Dedifferentiated amniotic fluid mesenchymal stem cell (primary cell): ENCODE measurements around the gene TDRD1.

Experiments
- DNase-seq: peaks from one replicate; pipeline ENCODE4 v3.0.0-alpha.2; 2016; ENCODE audit errors: extremely low spot score

Gene TDRD1

DNA sequence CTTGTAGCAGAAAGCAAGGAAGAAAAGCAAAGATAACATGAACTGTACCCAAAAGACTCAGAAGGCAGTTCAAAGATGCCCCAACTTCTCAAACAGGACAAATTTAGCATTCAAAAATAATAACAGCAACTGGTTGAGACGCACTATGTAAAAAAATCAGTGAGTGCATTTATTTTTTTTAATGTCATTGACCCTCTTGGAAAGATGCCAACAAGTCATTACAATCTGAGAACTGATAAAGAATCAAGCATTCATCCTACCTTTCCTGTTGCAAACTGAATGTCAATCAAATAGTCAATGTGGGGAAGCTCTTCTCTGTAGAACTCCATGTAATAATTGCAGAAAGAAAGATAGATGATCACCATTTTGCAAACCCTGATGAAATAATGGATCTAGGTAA is 3.5 kb upstream of the TDRD1 start:
- DNase-seq: no peak

DNA sequence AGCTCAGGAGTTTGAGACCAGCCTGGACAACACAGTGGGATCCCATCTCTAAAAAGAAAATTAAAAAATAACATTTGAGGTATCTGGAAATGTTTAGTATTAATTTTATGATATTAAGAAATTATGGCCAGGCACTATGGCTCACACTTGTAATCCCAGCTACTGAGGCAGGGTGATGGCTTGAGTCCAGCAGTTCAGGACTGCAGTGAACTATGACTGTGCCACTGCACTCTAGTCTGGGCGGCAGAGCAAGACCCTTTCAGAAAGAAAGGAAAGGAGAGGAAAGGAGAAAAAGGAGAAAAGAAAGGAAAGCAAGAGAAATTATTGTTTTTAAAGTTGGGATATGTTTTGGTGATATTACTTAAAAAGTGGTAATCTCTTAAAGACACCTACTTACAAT is 2.6 kb upstream of the TDRD1 start:
- DNase-seq: no peak

DNA sequence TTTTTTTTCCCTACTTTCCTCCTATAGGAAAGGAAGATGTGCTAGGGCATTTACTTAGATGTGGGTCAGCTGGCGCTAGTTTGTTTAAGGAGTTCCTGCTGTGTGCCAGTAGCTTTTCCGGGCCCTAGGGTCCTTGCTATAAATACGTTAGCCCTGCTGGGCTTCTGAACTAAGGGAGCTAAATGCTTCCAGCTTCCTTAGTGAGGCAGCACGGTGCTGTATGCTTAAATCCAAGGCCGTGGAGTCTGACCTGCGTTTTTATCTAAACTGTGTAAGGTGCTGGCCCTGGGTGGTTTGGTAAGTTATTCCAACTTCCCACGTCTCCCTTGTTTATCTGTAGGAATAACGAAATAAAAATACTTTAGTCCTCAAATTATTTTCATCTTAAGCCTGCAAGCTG is 594 bp downstream of the TDRD1 start:
- no peak for DNase-seq

DNA sequence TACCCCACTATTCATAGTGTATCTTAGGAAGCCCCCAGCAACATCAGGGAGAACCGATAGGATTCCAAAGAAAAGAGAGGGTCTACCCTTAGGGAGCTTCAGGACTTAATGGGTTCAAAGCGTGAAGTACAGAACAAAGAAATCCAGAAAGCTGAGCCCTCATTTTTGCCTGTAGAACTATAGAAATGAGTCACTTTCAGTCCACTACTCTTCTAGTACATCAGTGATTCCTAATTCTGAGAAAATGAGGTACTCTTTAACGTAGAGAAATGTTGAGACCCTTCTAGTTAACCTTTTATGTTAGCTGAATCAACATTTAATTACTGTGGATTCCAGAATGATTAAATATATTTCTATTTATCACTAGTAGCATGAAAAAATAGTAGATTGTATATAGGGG is 1.8 kb downstream of the TDRD1 start:
- DNase-seq: no peak

DNA sequence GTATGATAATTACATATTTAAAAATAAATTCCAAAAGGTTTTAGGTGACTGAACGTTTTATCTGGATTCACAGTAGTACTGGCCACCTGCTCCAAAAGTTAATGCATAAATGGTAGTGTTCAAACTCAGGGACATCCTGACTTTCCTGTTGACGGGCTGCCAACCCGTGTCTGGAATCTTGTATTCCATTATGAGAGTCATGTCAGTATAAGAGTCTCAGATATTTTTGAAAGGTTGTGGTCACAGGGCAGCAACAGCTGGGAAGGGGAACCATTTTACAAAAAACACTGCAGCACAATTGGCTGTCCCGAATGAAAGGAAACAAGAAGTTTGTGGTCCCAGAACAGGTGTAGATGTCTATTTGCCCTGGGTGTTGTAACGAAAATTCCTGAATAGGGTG is 2.8 kb downstream of the TDRD1 start:
- DNase-seq: no peak

DNA sequence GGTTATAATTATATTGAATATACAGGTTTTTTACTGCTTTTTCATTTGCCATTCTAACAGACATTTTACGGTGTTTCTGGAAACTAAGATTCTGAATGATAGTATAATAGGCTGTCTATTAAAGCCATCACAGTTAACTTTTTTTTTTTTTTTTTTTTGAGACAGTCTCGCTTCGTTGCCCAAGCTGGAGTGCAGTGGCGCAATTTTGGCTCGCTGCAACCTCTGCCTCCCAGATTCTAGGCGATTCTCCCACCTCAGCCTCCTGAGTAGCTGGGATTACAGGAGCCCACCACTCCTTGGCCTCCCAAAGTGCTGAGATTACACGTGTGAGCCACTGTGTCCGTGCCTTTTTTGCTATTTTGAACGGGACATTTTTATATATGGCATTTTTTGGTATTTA is 4.4 kb downstream of the TDRD1 start:
- no peak for DNase-seq

DNA sequence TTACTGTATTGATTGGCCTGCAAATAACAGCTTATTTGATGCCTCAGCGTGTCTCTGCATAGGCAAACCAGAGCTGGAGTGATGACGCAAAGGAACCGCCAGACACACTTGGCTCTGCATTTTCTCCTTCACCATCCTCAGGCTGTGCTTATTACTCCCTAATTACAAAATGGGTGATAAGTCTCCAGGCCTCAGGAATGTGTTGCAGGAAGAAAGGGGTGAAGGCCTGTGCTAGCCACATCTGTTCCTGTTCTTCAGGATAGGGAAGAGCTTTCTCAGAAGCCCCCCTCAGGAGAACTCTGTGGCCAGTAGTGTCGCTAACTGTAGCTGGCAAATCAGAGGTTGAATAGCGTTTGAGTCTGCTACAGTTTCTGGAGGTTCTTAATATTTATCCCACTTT is 5.1 kb downstream of the TDRD1 start:
- DNase-seq: no peak

DNA sequence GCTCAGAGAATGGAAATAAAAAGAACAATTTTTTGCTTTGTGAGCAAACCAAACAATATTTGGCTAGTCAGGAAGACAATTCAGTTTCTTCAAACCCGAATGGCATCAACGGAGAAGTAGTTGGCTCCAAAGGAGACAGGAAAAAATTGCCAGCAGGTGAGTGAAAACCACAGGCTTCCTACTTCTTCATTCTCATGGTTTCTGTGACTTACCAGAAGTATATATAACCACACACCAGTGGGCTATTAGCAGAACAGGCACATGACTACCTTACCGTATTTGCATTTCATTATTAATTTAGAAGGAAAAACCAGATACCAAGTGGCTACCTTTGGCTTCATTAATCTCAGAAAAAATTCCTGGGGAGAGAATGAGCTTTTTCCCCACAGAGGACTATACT is 8.8 kb downstream of the TDRD1 start:
- DNase-seq: no peak

DNA sequence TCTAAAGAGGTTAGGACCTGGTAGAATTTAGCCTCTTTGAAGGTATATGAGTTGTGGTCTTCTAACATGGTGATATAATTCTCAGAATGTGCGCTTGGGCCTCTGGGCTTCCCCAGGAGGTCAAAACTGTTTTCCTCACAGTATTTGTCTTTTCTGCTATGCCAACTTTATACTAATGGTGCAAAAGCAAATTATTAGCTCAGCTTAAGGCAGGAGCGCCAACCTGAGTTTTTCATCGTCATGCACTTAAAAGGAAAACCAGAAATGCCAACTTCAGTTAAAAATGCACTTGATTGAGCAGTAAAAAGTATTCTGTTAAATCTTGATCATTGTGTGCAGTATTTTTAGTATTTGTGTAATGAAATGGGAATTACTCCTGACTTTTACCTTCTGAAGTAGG is 9.7 kb downstream of the TDRD1 start:
- DNase-seq: no peak

DNA sequence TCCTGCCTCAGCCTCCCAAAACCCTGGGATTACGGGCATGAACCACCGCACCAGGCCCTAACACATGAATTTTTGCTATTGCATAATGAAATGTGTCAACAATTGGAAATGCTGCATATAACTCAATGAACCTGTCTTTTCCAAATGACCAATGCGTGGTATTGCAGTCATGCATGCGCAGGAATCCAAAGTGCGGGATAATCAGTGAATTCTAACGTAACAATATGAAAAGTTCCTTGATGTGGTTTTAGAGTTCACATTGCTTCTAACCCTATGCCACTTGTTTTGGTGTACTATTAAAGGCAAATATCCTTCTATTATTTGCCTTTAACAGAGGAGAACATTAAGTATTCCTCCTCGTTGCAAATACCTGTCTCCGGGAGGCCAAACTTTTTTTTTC is 10.5 kb downstream of the TDRD1 start:
- DNase-seq: no peak

DNA sequence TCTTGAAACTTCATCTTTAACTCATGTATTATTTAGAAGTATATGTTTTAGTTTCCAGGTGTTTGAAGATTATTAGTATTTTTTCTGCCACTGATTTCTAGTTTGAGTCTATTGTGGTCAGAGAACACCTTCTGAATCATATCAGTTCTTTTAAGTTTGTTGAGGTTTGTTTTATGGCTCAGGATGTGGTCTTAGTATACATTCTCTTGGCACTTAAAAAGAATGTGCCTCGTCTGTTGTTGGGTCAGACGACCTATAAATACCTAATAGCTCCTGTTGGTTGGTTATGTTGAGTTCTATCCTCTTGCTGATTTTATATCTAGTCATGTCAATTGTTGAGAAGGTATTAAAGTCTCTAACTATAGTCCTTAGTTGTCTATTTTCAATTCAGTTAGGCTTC is 15.9 kb downstream of the TDRD1 start:
- no peak for DNase-seq

DNA sequence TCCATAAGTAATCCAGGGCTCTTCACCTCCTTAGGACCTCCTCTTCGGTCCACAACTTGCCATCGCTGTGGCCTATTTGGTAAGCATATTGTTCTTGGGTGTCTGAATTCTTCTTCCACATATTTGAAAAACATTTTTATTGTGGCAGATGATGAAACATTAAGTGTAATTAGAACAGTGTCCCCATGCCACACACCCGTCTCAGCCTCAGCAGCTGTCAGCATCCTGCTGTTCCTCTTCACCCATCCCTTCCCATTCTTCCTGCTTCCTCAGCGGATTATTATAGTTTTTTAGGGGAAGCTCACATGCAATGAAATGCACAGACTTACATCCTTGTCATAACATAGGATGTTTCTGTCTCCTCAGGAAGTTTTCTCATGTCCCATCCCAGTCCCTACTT is 20.1 kb downstream of the TDRD1 start:
- no peak for DNase-seq

DNA sequence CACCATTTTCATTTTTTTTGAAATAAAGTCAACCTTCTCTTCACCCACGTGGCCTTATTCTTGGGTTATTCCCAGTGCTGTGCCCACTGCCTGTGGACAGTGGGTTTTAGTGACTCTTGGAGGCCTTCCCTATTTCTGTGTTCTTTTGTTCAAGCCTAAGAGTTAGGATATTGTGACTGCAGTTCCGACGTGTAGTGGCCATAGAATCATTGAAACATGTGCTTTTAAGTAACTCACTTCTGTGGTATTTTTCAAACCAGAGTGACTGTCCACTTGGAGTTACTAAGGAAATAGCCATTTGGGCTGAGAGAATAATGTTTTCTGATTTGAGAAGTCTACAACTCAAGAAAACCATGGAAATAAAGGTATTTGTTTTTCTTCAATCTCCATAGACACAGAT is 23.7 kb downstream of the TDRD1 start:
- DNase-seq: no peak

DNA sequence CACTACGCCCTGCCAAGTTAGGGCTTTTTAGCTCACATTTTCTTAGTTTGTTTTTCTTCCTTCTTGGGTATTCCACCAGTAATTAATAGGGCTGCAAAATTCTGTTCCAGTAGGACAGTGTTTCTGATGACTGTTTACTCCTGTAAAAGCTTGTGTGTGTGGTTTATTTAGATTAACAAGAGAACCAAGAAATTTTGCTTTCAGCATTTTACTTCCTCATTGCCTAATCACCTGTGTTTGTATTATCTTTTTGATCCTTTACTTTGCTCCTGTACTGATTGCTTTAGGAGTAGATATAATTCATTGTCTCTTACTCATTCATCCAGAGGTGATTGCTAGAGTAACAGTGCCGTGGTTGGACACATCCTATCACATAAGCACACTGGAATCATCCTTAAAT is 27.7 kb downstream of the TDRD1 start:
- DNase-seq: no peak

DNA sequence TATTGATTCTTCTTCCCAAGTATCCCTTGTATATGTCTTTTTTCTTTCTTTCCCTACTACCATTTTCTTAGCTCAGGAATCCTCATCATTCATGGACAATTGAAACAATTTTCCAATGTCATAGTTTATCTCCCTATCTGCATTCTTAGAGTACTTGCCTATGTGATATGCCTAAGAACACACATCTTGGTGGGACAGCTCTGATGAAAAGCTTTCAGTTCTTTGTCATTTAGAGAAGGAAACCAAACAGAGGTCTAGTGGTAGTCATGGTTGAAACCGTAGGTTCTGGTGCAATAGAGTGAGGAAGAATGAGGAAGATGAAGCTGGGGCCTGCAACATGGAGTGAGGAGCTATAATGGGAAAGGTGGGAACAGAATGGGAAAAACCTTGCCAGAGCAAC is 28.2 kb downstream of the TDRD1 start:
- DNase-seq: no peak

DNA sequence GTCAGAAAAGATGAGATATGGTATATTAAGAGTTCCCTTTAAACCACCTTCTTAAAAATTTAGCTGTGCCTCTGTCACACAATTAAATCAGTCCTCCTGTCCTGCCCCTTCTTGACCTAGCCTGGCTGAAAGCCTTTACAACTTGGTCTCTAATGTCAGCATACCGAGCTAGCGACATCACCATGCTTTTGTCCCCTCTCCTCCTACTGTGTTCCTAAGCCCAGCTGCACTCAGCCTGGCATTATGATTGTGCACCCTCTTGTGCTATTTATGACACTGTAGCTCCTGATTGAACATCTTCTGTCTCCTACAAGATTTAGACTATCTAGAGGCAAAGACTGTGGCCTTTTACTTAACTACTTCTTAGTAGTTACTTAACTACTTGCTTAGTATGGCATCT is 29.2 kb downstream of the TDRD1 start:
- no peak for DNase-seq

DNA sequence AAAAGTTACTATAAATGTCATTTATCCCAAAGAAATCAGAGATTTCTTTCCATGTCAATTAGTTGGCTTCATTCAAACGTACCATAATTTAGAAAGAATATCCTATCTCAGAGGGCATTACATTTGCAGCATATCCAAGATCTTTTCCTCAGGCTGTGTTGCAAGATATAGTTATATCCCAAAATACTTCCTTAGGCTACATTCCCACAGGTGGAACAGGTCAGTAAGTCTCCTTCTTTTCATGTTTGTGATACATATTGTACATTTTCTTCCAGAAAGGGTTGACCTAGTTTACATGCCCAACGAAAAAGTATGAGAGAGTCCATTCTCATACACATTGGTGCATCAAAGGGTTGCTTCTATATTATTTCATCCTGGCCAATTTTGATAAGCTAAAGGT is 33.0 kb downstream of the TDRD1 start:
- DNase-seq: no peak

DNA sequence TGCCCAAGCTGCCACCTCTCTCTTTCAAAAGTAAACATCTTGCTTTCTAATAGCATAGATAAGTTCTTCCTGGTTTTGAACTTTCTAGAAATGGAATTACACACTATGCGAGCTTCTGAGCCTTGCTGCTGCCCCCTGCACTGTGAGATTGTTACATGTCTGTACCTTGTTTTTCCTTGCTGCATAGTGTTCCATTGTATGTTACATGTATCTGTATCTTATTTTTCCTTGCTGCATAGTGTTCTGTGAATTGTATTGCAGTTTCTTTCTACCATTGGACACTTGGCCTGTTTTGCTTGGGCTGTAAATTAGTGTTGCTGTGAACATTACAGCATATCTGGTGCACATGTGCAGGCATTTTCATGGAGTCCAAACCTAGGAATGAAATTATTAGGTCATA is 35.9 kb downstream of the TDRD1 start:
- DNase-seq: no peak

DNA sequence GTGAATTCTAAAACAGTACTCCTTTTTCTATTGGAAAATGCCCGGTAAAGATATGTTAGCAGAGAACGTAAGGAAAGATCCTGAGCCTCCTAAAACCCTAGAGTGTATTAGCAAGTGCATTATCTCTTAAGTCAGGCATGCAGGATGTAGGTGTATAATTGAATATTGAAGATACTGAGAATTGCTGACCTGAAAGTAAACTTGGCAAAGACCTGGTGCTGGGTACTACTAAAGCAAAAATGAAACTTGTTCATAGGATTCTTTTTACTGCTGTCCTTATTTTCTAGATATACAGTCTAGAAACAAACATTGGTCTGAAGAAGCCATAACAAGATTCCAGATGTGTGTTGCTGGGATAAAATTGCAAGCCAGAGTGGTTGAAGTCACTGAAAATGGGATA is 41.1 kb downstream of the TDRD1 start:
- DNase-seq: no peak

DNA sequence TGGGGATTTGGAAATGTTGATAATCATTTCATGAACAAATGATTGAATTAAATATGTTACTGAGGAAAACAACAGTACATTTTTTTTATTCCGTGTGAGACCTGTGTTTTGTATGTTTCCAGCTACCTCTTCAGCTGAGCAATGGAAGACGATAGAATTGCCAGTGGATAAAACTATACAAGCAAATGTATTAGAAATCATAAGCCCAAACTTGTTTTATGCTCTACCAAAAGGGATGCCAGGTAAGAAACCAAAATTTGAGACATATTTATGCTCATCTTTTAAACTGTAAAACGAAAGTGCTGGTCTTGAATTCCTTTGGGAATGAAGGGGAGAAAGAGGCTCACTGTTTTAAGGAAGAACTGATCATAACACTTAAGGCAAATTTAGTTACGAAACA is 42.1 kb downstream of the TDRD1 start:
- no peak for DNase-seq

DNA sequence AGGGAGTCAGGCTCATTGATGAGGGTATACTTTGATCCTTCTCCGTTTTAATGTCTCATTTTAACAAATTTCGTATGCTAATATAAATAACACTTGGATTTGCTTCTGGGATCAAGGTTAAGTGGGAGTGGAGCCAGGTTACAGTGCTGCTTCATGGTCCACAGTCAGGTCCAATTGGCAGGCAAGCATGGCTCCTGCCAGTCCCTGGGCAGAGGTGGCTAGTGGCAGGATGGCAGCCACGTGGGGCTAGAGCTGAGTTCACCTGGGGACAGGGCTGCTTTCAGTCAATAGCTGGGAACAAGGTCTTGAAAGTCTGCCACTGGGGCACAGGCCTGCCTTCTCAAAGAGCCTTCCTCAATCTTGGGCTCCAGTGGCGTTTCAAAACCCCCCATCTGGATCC is 43.9 kb downstream of the TDRD1 start:
- no peak for DNase-seq

DNA sequence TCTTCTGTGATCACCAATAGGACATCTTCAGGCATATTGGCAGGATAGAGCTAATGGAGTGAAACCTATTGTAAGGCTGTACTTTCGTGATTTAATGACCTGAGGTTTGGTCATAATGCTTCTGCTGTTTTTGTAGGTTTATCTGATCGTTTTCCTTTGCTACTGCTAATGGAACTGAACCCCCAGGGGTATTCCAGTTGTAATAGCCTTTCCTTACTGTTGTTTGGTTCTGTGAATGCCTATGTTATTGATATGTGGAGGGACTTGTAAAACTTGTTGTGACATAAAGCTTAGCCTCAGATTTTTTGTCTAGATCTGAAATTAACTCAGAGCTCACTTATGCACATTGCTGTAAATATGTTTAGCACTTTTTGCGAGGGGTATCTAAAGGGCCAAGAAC is 49.0 kb downstream of the TDRD1 start:
- DNase-seq: no peak

DNA sequence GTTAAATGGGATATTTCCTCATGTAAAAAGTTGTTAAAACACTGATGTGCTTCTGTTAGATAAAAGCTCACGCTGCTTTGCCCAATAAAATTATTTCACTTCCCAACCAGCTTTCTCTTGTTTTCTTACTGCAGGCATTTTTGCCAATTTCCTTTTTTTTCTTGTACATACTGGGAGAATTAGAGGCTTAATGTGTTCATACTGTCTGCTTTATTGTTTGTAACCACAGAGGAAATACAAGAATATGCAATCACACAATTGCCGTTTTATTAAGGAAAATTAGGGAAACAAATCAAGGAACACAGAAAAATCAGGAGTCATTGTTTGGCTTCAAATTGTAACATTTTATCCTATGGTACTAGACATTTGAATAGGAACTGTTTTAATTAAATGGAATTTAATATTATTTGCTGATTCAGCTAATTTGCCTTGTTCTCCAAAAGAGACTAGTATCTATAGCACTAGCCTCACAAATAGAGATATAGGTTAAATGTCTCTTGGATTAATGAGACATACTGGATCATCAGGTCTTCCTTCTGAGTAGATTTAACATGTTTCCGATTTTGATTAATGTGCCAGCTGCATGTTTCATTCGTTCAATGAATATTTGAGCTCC is 53.5 kb downstream of the TDRD1 start:
- no peak for DNase-seq

DNA sequence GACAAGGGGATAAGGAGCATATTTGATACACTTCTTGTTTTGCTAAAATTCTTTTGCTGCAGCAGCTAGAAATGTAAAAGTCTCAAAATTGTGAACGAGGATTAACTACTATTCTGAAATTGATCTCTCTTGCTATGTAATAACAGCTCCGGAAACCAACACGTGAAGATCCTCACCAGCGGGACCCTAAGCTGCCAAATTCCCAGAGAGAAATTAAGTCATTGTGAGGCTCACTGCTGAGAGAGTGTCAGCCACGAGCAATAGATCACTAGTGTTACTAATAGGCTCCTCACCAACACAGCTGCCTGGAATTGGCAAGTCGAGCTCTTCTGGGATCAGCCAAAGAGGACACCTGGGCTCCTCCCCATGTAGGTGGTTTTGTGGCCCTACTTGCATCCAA is 54.3 kb downstream of the TDRD1 start:
- DNase-seq: no peak

DNA sequence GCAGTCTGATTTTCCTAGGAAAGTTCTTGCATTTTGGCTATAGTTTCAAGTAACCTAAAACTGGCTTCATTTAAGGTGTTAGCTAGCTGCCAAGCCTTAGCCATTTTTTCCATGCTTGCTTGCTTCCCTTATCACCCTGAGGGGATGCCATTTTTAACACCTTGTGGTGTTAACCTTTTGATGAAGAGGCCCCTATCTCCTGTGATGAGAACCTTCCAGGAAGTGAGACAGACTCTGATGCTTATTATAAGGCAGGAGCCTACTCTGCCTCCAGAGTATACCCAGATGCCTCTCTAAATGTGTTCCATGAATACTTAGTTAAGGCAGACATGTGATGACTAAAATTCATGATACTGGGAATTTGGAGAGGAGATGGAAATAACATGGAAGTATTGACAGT is 55.0 kb downstream of the TDRD1 start:
- DNase-seq: no peak
